HepG2 (cell line): Measurements from ENCODE around the gene SPCS2. TPM values are rescaled to one million over a fixed set of nuclear protein-coding genes. Genes with fewer than 3 reads are reported as not detected.

Experiments used
- ARNT2 ChIP-seq: sonication (generic); formaldehyde crosslinking; IDR thresholded peaks from 2 replicates; pipeline ENCODE4 v1.8.0; 2022; ENCODE audit warnings: mild to moderate bottlenecking, low read depth, missing genetic modification reagents, moderate library complexity
- ATF2 ChIP-seq: sonication (generic); formaldehyde crosslinking; IDR thresholded peaks from 2 replicates; pipeline ENCODE4 v1.4.0; 2020; ENCODE audit warnings: missing genetic modification reagents
- BRCA1 ChIP-seq: sonication (generic); formaldehyde crosslinking; IDR thresholded peaks from 2 replicates; pipeline ENCODE4 v1.4.0; 2020; ENCODE audit warnings: missing genetic modification reagents
- HNF4A ChIP-seq: sonication (generic); formaldehyde crosslinking; IDR thresholded peaks from 2 replicates; pipeline ENCODE4 v1.4.0; 2020; ENCODE audit warnings: missing genetic modification reagents
- HOXA9 ChIP-seq: sonication (generic); formaldehyde crosslinking; IDR thresholded peaks from 2 replicates; pipeline ENCODE4 v1.8.1; 2022; ENCODE audit warnings: missing genetic modification reagents, mild to moderate bottlenecking, moderate library complexity, borderline replicate concordance
- KAT8 ChIP-seq: IDR thresholded peaks from 2 replicates; pipeline ENCODE4 v1.6.1; 2016; ENCODE audit warnings: missing genetic modification reagents, missing compliant biosample characterization
- MAZ ChIP-seq, 2 experiments: sonication (generic) in 1 of 2; formaldehyde crosslinking in 1 of 2; IDR thresholded peaks; 2 replicates each; pipeline versions ENCODE4 v1.5.0 to v1.6.1; 2012 to 2020; ENCODE audit warnings: low read depth in 2 of 2, mild to moderate bottlenecking in 2 of 2, borderline replicate concordance in 1 of 2, improper control_type of control experiment in 1 of 2, low read length in 1 of 2, missing genetic modification reagents in 1 of 2, moderate library complexity in 1 of 2
- PREB ChIP-seq: sonication (generic); formaldehyde crosslinking; IDR thresholded peaks from 2 replicates; pipeline ENCODE4 v1.4.0; 2020; ENCODE audit warnings: missing genetic modification reagents
- TFE3 ChIP-seq: IDR thresholded peaks from 2 replicates; pipeline ENCODE4 v1.6.1; 2016
- ZNF30 ChIP-seq: sonication (generic); formaldehyde crosslinking; IDR thresholded peaks from 2 replicates; pipeline ENCODE4 v1.5.0; 2020; ENCODE audit warnings: mild to moderate bottlenecking, missing genetic modification reagents
- ZNF670 ChIP-seq: sonication (generic); formaldehyde crosslinking; IDR thresholded peaks from 2 replicates; pipeline ENCODE4 v1.8.0; 2022; ENCODE audit warnings: mild to moderate bottlenecking, missing genetic modification reagents, borderline replicate concordance
- ZNF773 ChIP-seq: sonication (generic); formaldehyde crosslinking; IDR thresholded peaks from 2 replicates; pipeline ENCODE4 v1.4.0; 2020; ENCODE audit warnings: missing genetic modification reagents, borderline replicate concordance
- ZNF879 ChIP-seq: sonication (generic); formaldehyde crosslinking; IDR thresholded peaks from 2 replicates; pipeline ENCODE4 v1.8.1; 2023; ENCODE audit warnings: missing genetic modification reagents
- polyA plus RNA-seq, 8 experiments: library from polyadenylated mRNA; depleted of rRNA in 3 of 8; stranded (reverse) in 7 of 8; unstranded in 1 of 8; fragments of >200 nt; fragmentation: Illumina TruSeq in 4 of 8; extraction: Trizol in 4 of 8; gene quantifications; 2 replicates each; pipeline versions ENCODE4 v1.2.1 to v1.2.3, GENCODE V29; 2011 to 2016; ENCODE audit warnings: low read depth in 4 of 8, missing spikeins in 1 of 8, mixed read lengths in 1 of 8; ENCODE audit not compliant: insufficient read depth in 1 of 8
- total RNA-seq, 5 experiments: library from RNA; depleted of rRNA; stranded (reverse); fragments of >200 nt; fragmentation: Illumina TruSeq; extraction: Trizol; gene quantifications; 2 replicates each; pipeline ENCODE4 v1.2.3, GENCODE V29; 2016; ENCODE audit warnings: low read depth in 1 of 5
- TF ChIP-seq, protein P1 (sequence below): IDR thresholded peaks from 2 replicates; pipeline ENCODE4 v1.6.1; 2016; ENCODE audit warnings: low read depth, control low read depth
- TF ChIP-seq, protein P2 (sequence below): sonication (generic); formaldehyde crosslinking; IDR thresholded peaks from 2 replicates; pipeline ENCODE4 v1.4.0; 2020; ENCODE audit warnings: missing genetic modification reagents

The SPCS2 gene
- total and polyA plus RNA-seq, 2 of the 13 experiments (the other 11 are each of a cell fraction or from before 2014, with no cell fraction given): 87.3 to 142 TPM

DNA sequence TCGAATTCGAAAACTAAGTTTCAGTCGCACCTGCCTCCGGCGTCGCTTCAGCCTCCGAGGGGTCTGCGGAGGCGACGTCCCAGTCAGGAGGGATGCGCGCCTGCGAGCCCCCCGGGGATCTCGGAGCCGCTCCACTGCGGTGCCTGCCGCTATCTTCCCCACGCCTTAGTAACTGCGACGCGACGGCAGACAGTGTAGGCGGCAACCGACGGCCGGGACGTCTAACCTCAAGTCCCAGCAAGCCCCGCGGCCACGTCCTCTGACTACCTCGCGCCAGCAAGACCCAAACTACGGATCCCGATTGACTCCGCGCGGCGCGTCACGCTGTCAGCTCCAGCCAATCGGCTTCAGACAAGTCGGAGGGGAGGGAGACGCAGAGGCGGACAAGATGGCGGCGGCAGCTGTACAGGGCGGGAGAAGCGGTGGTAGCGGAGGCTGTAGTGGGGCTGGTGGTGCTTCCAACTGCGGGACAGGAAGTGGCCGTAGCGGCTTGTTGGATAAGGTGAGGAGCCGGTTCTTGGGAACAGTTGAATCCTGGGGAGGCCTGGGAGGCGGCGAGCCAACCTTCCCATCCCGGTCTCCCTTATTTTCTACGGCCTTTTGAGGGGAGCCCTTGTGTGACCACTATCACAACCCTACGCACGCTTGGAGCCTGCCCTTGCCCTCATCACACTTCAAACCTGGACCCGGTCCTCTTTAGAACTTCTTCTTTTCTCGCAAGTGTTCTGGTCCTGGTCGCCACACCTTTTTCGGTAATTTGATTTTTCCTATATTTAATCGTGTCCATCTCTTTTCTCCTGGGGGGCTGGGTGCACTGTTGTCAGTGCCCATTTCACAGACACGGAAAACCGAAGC, at the start of gene SPCS2, which contains the start of gene XRRA1 (continued):
- TF ChIP-seq KAT8 (peak; percentile 93), HNF4A (CRISPR knock-in tag) (no peak), MAZ (IDR thresholded peaks at IDR 0.05; ENCODE audit: borderline replicate concordance, low read depth, low read length) (peak; percentile 44; the same call in 1 of the 2 replicates), MAZ (CRISPR knock-in tag; IDR thresholded peaks at IDR 0.05; ENCODE audit: low read depth) (peak; percentile 83), ATF2 (CRISPR knock-in tag) (peak; percentile 66; the same call in 1 of the 2 replicates), PREB (no peak), TFE3 (peak; percentile 53; the same call in 1 of the 2 replicates), ZNF30 (CRISPR knock-in tag) (no peak), ZNF879 (CRISPR knock-in tag) (peak; percentile 85; the same call in 1 of the 2 replicates), HOXA9 (no peak), ZNF773 (CRISPR knock-in tag) (no peak), BRCA1 (CRISPR knock-in tag) (no peak), ZNF670 (CRISPR knock-in tag) (no peak), ARNT2 (CRISPR knock-in tag) (peak; percentile 89; the same call in 1 of the 2 replicates)
- TF ChIP-seq, protein P1, sequence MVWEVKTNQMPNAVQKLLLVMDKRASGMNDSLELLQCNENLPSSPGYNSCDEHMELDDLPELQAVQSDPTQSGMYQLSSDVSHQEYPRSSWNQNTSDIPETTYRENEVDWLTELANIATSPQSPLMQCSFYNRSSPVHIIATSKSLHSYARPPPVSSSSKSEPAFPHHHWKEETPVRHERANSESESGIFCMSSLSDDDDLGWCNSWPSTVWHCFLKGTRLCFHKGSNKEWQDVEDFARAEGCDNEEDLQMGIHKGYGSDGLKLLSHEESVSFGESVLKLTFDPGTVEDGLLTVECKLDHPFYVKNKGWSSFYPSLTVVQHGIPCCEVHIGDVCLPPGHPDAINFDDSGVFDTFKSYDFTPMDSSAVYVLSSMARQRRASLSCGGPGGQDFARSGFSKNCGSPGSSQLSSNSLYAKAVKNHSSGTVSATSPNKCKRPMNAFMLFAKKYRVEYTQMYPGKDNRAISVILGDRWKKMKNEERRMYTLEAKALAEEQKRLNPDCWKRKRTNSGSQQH: 0 out of 2 replicates have a peak, but pooled peaks have one; percentile 42
- TF ChIP-seq, protein P2, sequence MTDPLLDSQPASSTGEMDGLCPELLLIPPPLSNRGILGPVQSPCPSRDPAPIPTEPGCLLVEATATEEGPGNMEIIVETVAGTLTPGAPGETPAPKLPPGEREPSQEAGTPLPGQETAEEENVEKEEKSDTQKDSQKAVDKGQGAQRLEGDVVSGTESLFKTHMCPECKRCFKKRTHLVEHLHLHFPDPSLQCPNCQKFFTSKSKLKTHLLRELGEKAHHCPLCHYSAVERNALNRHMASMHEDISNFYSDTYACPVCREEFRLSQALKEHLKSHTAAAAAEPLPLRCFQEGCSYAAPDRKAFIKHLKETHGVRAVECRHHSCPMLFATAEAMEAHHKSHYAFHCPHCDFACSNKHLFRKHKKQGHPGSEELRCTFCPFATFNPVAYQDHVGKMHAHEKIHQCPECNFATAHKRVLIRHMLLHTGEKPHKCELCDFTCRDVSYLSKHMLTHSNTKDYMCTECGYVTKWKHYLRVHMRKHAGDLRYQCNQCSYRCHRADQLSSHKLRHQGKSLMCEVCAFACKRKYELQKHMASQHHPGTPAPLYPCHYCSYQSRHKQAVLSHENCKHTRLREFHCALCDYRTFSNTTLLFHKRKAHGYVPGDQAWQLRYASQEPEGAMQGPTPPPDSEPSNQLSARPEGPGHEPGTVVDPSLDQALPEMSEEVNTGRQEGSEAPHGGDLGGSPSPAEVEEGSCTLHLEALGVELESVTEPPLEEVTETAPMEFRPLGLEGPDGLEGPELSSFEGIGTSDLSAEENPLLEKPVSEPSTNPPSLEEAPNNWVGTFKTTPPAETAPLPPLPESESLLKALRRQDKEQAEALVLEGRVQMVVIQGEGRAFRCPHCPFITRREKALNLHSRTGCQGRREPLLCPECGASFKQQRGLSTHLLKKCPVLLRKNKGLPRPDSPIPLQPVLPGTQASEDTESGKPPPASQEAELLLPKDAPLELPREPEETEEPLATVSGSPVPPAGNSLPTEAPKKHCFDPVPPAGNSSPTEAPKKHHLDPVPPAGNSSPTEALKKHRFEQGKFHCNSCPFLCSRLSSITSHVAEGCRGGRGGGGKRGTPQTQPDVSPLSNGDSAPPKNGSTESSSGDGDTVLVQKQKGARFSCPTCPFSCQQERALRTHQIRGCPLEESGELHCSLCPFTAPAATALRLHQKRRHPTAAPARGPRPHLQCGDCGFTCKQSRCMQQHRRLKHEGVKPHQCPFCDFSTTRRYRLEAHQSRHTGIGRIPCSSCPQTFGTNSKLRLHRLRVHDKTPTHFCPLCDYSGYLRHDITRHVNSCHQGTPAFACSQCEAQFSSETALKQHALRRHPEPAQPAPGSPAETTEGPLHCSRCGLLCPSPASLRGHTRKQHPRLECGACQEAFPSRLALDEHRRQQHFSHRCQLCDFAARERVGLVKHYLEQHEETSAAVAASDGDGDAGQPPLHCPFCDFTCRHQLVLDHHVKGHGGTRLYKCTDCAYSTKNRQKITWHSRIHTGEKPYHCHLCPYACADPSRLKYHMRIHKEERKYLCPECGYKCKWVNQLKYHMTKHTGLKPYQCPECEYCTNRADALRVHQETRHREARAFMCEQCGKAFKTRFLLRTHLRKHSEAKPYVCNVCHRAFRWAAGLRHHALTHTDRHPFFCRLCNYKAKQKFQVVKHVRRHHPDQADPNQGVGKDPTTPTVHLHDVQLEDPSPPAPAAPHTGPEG (CRISPR knock-in tag): peak; percentile 53; the same call in 1 of the 2 replicates
